Measurements from ENCODE around the gene KRTAP19-4. TPM values are rescaled to one million over a fixed set of nuclear protein-coding genes. Genes with fewer than 3 reads are reported as not detected.

Gene KRTAP19-4
- total and polyA plus RNA-seq, 12 donors: not detected

DNA sequence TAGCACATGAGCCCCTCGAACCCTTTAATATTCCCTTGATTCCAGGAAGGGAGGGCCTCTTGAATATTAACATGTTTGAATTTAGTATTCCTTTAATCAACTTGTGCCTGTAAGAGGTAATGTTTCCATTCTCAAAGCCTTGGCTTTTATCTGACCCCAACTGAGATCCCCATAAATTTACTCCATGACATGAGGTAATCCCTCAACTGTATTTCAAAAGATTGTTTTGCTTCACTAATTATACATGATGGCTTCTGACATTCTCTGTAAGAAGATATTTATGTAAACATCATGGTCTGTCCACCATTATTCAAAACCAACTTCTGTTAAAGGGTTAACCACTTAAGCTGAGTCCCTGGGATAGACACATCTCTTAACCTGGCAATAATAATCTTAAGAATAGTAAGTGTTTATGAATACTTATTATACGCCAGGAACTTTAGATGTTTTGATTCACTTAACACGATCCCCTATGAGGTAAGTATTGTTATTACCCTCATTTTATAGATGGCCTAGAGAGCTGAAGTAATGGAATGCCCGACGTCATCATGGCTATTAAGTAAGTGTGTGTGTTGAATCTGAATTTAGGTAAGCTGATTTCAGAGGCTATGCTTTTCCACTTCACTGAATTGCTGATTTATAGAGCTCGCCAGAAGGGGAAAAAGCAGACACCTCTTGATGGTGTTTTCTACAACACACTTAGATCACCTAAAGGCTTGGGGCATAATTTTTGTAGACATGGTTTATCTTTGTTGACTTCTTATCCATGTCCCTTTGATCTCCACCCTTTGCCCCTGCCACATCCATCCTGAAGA is 27.9 kb downstream of the KRTAP19-4 start:
- no peak overlapping the region for H3K4me3 ChIP-seq
- H3K27ac ChIP-seq: no peak overlapping the region
- no peaks in the 10 kb centered on the region for H3K36me3 ChIP-seq (replicated peaks in 1 of 2)
- no peaks in the 10 kb centered on the region for H3K9me3 ChIP-seq (replicated peaks in 1 of 3)
- 34 to 57% (median 42%) methylated on average over 6 of the region's 6 CpGs for WGBS, 4 donors
- intact Hi-C loops (cut with DNase I): no loop called here
- no peaks in the 10 kb centered on the region for H3K27me3 ChIP-seq
- TF ChIP-seq, protein P1, sequence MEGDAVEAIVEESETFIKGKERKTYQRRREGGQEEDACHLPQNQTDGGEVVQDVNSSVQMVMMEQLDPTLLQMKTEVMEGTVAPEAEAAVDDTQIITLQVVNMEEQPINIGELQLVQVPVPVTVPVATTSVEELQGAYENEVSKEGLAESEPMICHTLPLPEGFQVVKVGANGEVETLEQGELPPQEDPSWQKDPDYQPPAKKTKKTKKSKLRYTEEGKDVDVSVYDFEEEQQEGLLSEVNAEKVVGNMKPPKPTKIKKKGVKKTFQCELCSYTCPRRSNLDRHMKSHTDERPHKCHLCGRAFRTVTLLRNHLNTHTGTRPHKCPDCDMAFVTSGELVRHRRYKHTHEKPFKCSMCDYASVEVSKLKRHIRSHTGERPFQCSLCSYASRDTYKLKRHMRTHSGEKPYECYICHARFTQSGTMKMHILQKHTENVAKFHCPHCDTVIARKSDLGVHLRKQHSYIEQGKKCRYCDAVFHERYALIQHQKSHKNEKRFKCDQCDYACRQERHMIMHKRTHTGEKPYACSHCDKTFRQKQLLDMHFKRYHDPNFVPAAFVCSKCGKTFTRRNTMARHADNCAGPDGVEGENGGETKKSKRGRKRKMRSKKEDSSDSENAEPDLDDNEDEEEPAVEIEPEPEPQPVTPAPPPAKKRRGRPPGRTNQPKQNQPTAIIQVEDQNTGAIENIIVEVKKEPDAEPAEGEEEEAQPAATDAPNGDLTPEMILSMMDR (IDR thresholded peaks at IDR 0.05): no peak
- TF ChIP-seq POLR2A (IDR thresholded peaks at IDR 0.05): no peak
- no peaks in the 10 kb centered on the region for H3K4me1 ChIP-seq (replicated peaks in 1 of 2)
- no peak for DNase-seq

DNA sequence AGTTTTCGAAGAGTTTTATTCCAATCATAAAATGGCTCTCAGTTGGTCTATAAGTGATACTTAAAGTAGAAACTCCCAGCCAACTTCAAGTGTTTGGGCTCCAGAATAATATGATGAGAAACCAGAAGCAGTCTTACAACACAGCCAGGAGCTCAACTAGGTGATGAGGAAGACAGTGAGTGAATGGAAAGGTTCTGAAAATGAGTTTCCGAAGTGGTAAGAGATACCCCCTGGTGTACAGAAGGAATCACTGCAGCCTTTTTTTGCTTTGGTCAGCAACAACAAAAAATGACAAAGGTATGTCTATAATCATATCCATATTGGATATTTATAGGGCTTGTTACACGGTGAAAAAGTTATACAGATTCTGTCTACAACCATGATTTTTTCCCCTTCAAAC is 33.3 kb downstream of the KRTAP19-4 start:
- no peaks in the 10 kb centered on the region for H3K4me1 ChIP-seq (replicated peaks in 1 of 2)
- H3K27ac ChIP-seq: no peak overlapping the region
- no peak overlapping the region for H3K4me3 ChIP-seq
- TF ChIP-seq, protein P1 (IDR thresholded peaks at IDR 0.05): peak in 2 of 6 experiments; percentile 9 to 24
- no peak for TF ChIP-seq POLR2A (IDR thresholded peaks at IDR 0.05)
- 40 to 60% (median 55%) methylated on average over 3 of the region's 3 CpGs for WGBS, 4 donors
- DNase-seq: no peak
- intact Hi-C loops (cut with DNase I): no loop called here
- no peaks in the 10 kb centered on the region for H3K36me3 ChIP-seq (replicated peaks in 1 of 2)
- no peaks in the 10 kb centered on the region for H3K9me3 ChIP-seq (replicated peaks in 1 of 3)
- H3K27me3 ChIP-seq: no peaks in the 10 kb centered on the region

DNA sequence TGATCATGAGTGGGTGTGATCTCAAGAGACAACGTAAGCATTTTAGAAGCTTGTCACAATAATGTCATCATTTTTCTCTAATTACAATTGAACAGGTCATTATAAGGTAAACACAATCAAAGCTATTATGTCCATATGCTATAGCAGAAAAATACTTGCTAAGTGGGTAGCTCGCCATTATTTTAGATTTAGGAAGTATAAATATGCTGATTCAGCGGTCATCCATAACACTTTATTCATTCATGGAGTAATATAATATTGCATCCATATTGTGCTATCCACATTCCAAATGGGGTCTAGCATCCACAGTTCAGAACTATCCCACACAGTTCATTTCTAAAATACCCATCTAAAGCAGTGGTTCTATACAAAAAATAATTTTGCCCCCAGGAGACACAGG is 48.5 kb downstream of the KRTAP19-4 start:
- no peaks in the 10 kb centered on the region for H3K9me3 ChIP-seq (replicated peaks in 1 of 3)
- H3K36me3 ChIP-seq (replicated peaks in 1 of 2): no peaks in the 10 kb centered on the region
- 74 to 90% (median 83%) methylated on average over 3 of the region's 3 CpGs for WGBS, 4 donors
- H3K27ac ChIP-seq: no peak overlapping the region
- H3K27me3 ChIP-seq: no peaks in the 10 kb centered on the region
- no peaks in the 10 kb centered on the region for H3K4me1 ChIP-seq (replicated peaks in 1 of 2)
- H3K4me3 ChIP-seq: no peak overlapping the region
- TF ChIP-seq POLR2A (IDR thresholded peaks at IDR 0.05): no peak
- TF ChIP-seq, protein P1 (IDR thresholded peaks at IDR 0.05): no peak
- DNase-seq: no peak
- intact Hi-C loops (cut with DNase I): no loop called here

DNA sequence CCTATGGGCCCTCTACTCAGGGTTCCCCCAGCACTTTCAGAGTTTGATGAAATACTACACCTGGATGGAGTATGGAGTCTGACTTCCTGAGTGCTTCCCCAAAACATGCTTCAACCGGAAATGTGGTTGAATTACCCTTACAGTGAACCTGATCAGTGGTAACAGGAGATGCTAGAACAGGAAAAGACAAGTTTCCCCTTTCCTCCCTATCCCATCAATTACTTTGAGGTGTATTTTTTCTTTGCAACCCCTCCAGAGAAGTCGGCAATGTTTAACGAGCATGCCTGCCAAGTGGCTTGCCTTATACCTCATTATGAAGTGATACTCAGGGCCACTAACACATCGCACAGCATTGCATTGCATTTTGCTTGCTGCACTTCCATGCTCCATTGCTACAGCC is 49.9 kb downstream of the KRTAP19-4 start:
- H3K36me3 ChIP-seq (replicated peaks in 1 of 2): no peaks in the 10 kb centered on the region
- no peak overlapping the region for H3K27ac ChIP-seq
- intact Hi-C loops (cut with DNase I): no loop called here
- DNase-seq: no peak
- WGBS, 4 donors: 25 to 44% (median 36%) methylated on average over 4 of the region's 4 CpGs
- no peaks in the 10 kb centered on the region for H3K9me3 ChIP-seq (replicated peaks in 1 of 3)
- no peak overlapping the region for H3K4me3 ChIP-seq
- no peaks in the 10 kb centered on the region for H3K4me1 ChIP-seq (replicated peaks in 1 of 2)
- TF ChIP-seq POLR2A (IDR thresholded peaks at IDR 0.05): no peak
- TF ChIP-seq, protein P1 (IDR thresholded peaks at IDR 0.05): no peak
- H3K27me3 ChIP-seq: no peaks in the 10 kb centered on the region

Small RNAs within 50 kb of the gene (small RNA-seq; reads per million reads assigned to genes)
- gene AP000567.1 (0 reads per million in 2 donors), gene KRTAP19-10P (0 reads per million in 2 donors), gene KRTAP19-11P (0 reads per million in 2 donors), gene KRTAP19-9P (0 reads per million in 2 donors)

Other genes with a start within 250 kb of the KRTAP19-4 start
- gene KRTAP24-1, start 214.2 kb downstream of the KRTAP19-4 start, total RNA-seq: not detected
- gene KRTAP24-1, start 214.2 kb downstream of the KRTAP19-4 start, polyA plus RNA-seq: not detected
- gene KRTAP25-1, start 207.7 kb downstream of the KRTAP19-4 start, total RNA-seq: not detected
- not detected for gene KRTAP25-1, start 207.7 kb downstream of the KRTAP19-4 start, polyA plus RNA-seq
- gene KRTAP26-1, start 176.8 kb downstream of the KRTAP19-4 start, total RNA-seq: not detected
- not detected for gene KRTAP26-1, start 176.8 kb downstream of the KRTAP19-4 start, polyA plus RNA-seq
- gene KRTAP27-1, start 159.5 kb downstream of the KRTAP19-4 start, total RNA-seq: not detected
- gene KRTAP27-1, start 159.5 kb downstream of the KRTAP19-4 start, polyA plus RNA-seq: not detected
- not detected for gene KRTAP23-1, start 148.6 kb downstream of the KRTAP19-4 start, total RNA-seq
- gene KRTAP23-1, start 148.6 kb downstream of the KRTAP19-4 start, polyA plus RNA-seq: not detected
- gene KRTAP13-2, start 124.9 kb downstream of the KRTAP19-4 start, total RNA-seq: under 1 TPM in 1 of 9 donors, not detected in 8; 0.41 TPM
- not detected for gene KRTAP13-2, start 124.9 kb downstream of the KRTAP19-4 start, polyA plus RNA-seq
- not detected for gene KRTAP13-1, start 101.1 kb downstream of the KRTAP19-4 start, total RNA-seq
- gene KRTAP13-1, start 101.1 kb downstream of the KRTAP19-4 start, polyA plus RNA-seq: not detected
- not detected for gene KRTAP13-3, start 71.2 kb downstream of the KRTAP19-4 start, total RNA-seq
- gene KRTAP13-3, start 71.2 kb downstream of the KRTAP19-4 start, polyA plus RNA-seq: not detected
- not detected for gene KRTAP13-4, start 66.9 kb downstream of the KRTAP19-4 start, total RNA-seq
- gene KRTAP13-4, start 66.9 kb downstream of the KRTAP19-4 start, polyA plus RNA-seq: not detected
- gene KRTAP15-1, start 56.9 kb downstream of the KRTAP19-4 start, total RNA-seq: not detected
- not detected for gene KRTAP15-1, start 56.9 kb downstream of the KRTAP19-4 start, polyA plus RNA-seq
- not detected for gene KRTAP19-1, start 16.8 kb downstream of the KRTAP19-4 start, total RNA-seq
- gene KRTAP19-1, start 16.8 kb downstream of the KRTAP19-4 start, polyA plus RNA-seq: not detected
- not detected for gene KRTAP19-2, start 9.7 kb downstream of the KRTAP19-4 start, total RNA-seq
- gene KRTAP19-2, start 9.7 kb downstream of the KRTAP19-4 start, polyA plus RNA-seq: not detected
- gene KRTAP19-3, start 5.2 kb downstream of the KRTAP19-4 start, total RNA-seq: not detected
- gene KRTAP19-3, start 5.2 kb downstream of the KRTAP19-4 start, polyA plus RNA-seq: not detected
- not detected for gene KRTAP19-5, start 5.0 kb upstream of the KRTAP19-4 start, total RNA-seq
- gene KRTAP19-5, start 5.0 kb upstream of the KRTAP19-4 start, polyA plus RNA-seq: not detected
- gene KRTAP19-6, start 44.7 kb upstream of the KRTAP19-4 start, total RNA-seq: not detected
- not detected for gene KRTAP19-6, start 44.7 kb upstream of the KRTAP19-4 start, polyA plus RNA-seq
- not detected for gene KRTAP19-7, start 64.1 kb upstream of the KRTAP19-4 start, total RNA-seq
- not detected for gene KRTAP19-7, start 64.1 kb upstream of the KRTAP19-4 start, polyA plus RNA-seq
- not detected for gene KRTAP22-2, start 93.2 kb upstream of the KRTAP19-4 start, total RNA-seq
- not detected for gene KRTAP22-2, start 93.2 kb upstream of the KRTAP19-4 start, polyA plus RNA-seq
- not detected for gene KRTAP6-3, start 95.3 kb upstream of the KRTAP19-4 start, total RNA-seq
- gene KRTAP6-3, start 95.3 kb upstream of the KRTAP19-4 start, polyA plus RNA-seq: not detected
- not detected for gene KRTAP6-2, start 101.7 kb upstream of the KRTAP19-4 start, total RNA-seq
- not detected for gene KRTAP6-2, start 101.7 kb upstream of the KRTAP19-4 start, polyA plus RNA-seq
- not detected for gene KRTAP22-1, start 103.9 kb upstream of the KRTAP19-4 start, total RNA-seq
- not detected for gene KRTAP22-1, start 103.9 kb upstream of the KRTAP19-4 start, polyA plus RNA-seq
- not detected for gene KRTAP6-1, start 116.8 kb upstream of the KRTAP19-4 start, total RNA-seq
- gene KRTAP6-1, start 116.8 kb upstream of the KRTAP19-4 start, polyA plus RNA-seq: not detected
- gene KRTAP20-1, start 119.3 kb upstream of the KRTAP19-4 start, total RNA-seq: not detected
- gene KRTAP20-1, start 119.3 kb upstream of the KRTAP19-4 start, polyA plus RNA-seq: not detected
- gene KRTAP20-4, start 123.5 kb upstream of the KRTAP19-4 start, total RNA-seq: not detected
- gene KRTAP20-4, start 123.5 kb upstream of the KRTAP19-4 start, polyA plus RNA-seq: not detected
- not detected for gene KRTAP20-2, start 138.0 kb upstream of the KRTAP19-4 start, total RNA-seq
- gene KRTAP20-2, start 138.0 kb upstream of the KRTAP19-4 start, polyA plus RNA-seq: not detected
- not detected for gene KRTAP20-3, start 145.7 kb upstream of the KRTAP19-4 start, total RNA-seq
- gene KRTAP20-3, start 145.7 kb upstream of the KRTAP19-4 start, polyA plus RNA-seq: not detected
- not detected for gene KRTAP21-3, start 221.6 kb upstream of the KRTAP19-4 start, total RNA-seq
- not detected for gene KRTAP21-3, start 221.6 kb upstream of the KRTAP19-4 start, polyA plus RNA-seq

Measured in adrenal gland (tissue), 12 donors.